B cell (primary cell): ENCODE measurements around the gene PTCHD4. TPM values are rescaled to one million over a fixed set of nuclear protein-coding genes. Genes with fewer than 3 reads are reported as not detected.

ENCODE experiments used
- ATAC-seq: fragments of 200-7000 bp; cut with Tn5 transposase; one replicate; pipeline ENCODE4 v1.10.0; 2021; ENCODE audit warnings: low read depth, mild to moderate bottlenecking, moderate number of reproducible peaks, moderate library complexity
- CTCF ChIA-PET: fragments of 350-600 bp; sonication (Branson Sonifier 250); formaldehyde crosslinking; loops from one replicate; lab custom pipeline; 2021; ENCODE audit warnings: antibody characterized with exemption, inconsistent platforms; lab: Charles Lee
- POLR2A ChIA-PET: fragments of 350-600 bp; sonication (Branson Sonifier 250); formaldehyde crosslinking; loops from one replicate; lab custom pipeline; 2021; ENCODE audit warnings: antibody characterized with exemption; lab: Charles Lee
- DNase-seq: peaks from one replicate; pipeline ENCODE4 v3.0.0; 2013
- H2AFZ ChIP-seq: 2 replicates; pipeline ENCODE4 v1.6.1; 2012; ENCODE audit warnings: mild to moderate bottlenecking, low read depth, low read length; ENCODE audit not compliant: insufficient read depth, poor library complexity, severe bottlenecking
- H3K27ac ChIP-seq, 2 donors: 1 replicate in 1 of 2; 2 replicates in 1 of 2; pipeline ENCODE4 v1.5.1; 2012 to 2013; ENCODE audit warnings: low read length in 2 of 2, mild to moderate bottlenecking in 2 of 2, moderate library complexity in 1 of 2
- H3K27me3 ChIP-seq, 4 experiments: fragments of 200-600 bp in 1 of 4; sonication (generic) in 1 of 4; replicated peaks in 1 of 4; 1 replicate in 2 of 4; 2 replicates in 2 of 4; pipeline versions ENCODE4 v1.6.1 to v1.7.0; 2013 to 2016; ENCODE audit warnings: low read length in 3 of 4, mild to moderate bottlenecking in 2 of 4, mixed read lengths in 1 of 4, moderate library complexity in 1 of 4; ENCODE audit not compliant: insufficient read depth in 4 of 4, control insufficient read depth in 3 of 4; ENCODE audit errors: control extremely low read depth in 1 of 4
- H3K36me3 ChIP-seq, 2 experiments: replicated peaks in 1 of 2; 1 replicate in 1 of 2; 2 replicates in 1 of 2; pipeline versions ENCODE4 v1.6.1 to v1.7.1; 2013; ENCODE audit warnings: low read length in 1 of 2; ENCODE audit not compliant: insufficient read depth in 2 of 2, control insufficient read depth in 1 of 2; ENCODE audit errors: control extremely low read depth in 1 of 2, extremely low read depth in 1 of 2
- H3K4me1 ChIP-seq, 2 donors: fragments of 200-600 bp in 1 of 2; sonication (generic) in 1 of 2; 1 replicate in 1 of 2; 2 replicates in 1 of 2; pipeline versions ENCODE4 v1.5.1 to v1.6.1; 2013 to 2017; ENCODE audit warnings: low read length in 2 of 2; ENCODE audit not compliant: control insufficient read depth in 2 of 2, insufficient read depth in 2 of 2
- H3K4me2 ChIP-seq: replicated peaks from 2 replicates; pipeline ENCODE3; 2012; ENCODE audit warnings: mild to moderate bottlenecking, low read depth, low read length; ENCODE audit not compliant: poor library complexity, severe bottlenecking
- H3K4me3 ChIP-seq, 5 experiments: fragments of 200-600 bp in 1 of 5; sonication (generic) in 1 of 5; 1 replicate in 3 of 5; 2 replicates in 2 of 5; pipeline versions ENCODE4 v1.5.1 to v1.7.0; 2011 to 2016; ENCODE audit warnings: low read length in 4 of 5, mild to moderate bottlenecking in 4 of 5, low read depth in 2 of 5, control low read depth in 1 of 5, moderate library complexity in 1 of 5; ENCODE audit not compliant: insufficient read depth in 1 of 5; ENCODE audit errors: control extremely low read depth in 1 of 5, extremely low read depth in 1 of 5
- H3K79me2 ChIP-seq: fragments of 200-600 bp; sonication (generic); one replicate; pipeline ENCODE4 v1.6.0; 2016; ENCODE audit warnings: low read length; ENCODE audit not compliant: control insufficient read depth, insufficient read depth
- H3K9ac ChIP-seq: fragments of 200-600 bp; sonication (generic); 2 replicates; pipeline ENCODE4 v1.6.1; 2017; ENCODE audit warnings: mild to moderate bottlenecking, low read length, moderate library complexity
- H3K9me3 ChIP-seq, 3 donors: one replicate each; pipeline versions ENCODE4 v1.6.1 to v1.7.1; 2013; ENCODE audit warnings: low read length in 2 of 3; ENCODE audit not compliant: control insufficient read depth in 2 of 3, insufficient read depth in 1 of 3; ENCODE audit errors: control extremely low read depth in 1 of 3
- H4K20me1 ChIP-seq: 2 replicates; pipeline ENCODE4 v1.6.0; 2012; ENCODE audit warnings: mild to moderate bottlenecking, low read length; ENCODE audit not compliant: insufficient read depth, control insufficient read depth, poor library complexity, severe bottlenecking
- H3K27ac Mint-ChIP-seq: one replicate; pipeline ENCODE4 v1.8.0; 2021; ENCODE audit warnings: mixed read lengths
- H3K27me3 Mint-ChIP-seq: one replicate; pipeline ENCODE4 v1.8.0; 2021; ENCODE audit warnings: mixed read lengths
- H3K4me1 Mint-ChIP-seq: one replicate; pipeline ENCODE4 v1.8.0; 2021; ENCODE audit warnings: mixed read lengths
- H3K4me3 Mint-ChIP-seq: one replicate; pipeline ENCODE4 v1.8.0; 2021; ENCODE audit warnings: mixed read lengths
- H3K9me3 Mint-ChIP-seq: one replicate; pipeline ENCODE4 v1.8.0; 2022; ENCODE audit warnings: mixed read lengths; ENCODE audit not compliant: insufficient read depth
- EZH2 ChIP-seq: IDR thresholded peaks from 2 replicates; pipeline ENCODE4 v1.6.1; 2012; ENCODE audit warnings: borderline replicate concordance, low read depth, mild to moderate bottlenecking, moderate library complexity, low read length; ENCODE audit not compliant: insufficient read depth, poor library complexity, severe bottlenecking
- WGBS: methylation state at CpG from one replicate; pipeline ENCODE4 v1.1.5; 2013; ENCODE audit warnings: missing lambda C conversion rate; ENCODE audit not compliant: insufficient coverage; 5-methylcytosine and 5-hydroxymethylcytosine counted together
- intact Hi-C: fragments of 100-400 bp; cut with micrococcal nuclease; formaldehyde crosslinking; loops from one replicate; pipeline ENCODE4 v1.10.0; 2022
- polyA plus RNA-seq: library from polyadenylated mRNA; depleted of rRNA; stranded (reverse); fragments of >200 nt; gene quantifications from 2 replicates; pipeline ENCODE4 v1.2.3, GENCODE V29; 2012
- total RNA-seq, 2 donors: library from RNA; stranded (reverse); fragments of 120-200 nt in 1 of 2; gene quantifications; 1 replicate in 1 of 2; 2 replicates in 1 of 2; pipeline versions ENCODE4 v1.2.3 to v1.2.4, GENCODE V29; 2013 to 2022
- TF ChIP-seq, protein P1 (sequence below): fragments of 200-600 bp; IDR thresholded peaks from one replicate; pipeline ENCODE4 v1.8.0; 2022; ENCODE audit warnings: antibody characterized with exemption, mild to moderate bottlenecking

Gene PTCHD4
- total and polyA plus RNA-seq, 2 donors (not counting 1 experiment from before 2014, with no cell fraction given), result not detected

DNA sequence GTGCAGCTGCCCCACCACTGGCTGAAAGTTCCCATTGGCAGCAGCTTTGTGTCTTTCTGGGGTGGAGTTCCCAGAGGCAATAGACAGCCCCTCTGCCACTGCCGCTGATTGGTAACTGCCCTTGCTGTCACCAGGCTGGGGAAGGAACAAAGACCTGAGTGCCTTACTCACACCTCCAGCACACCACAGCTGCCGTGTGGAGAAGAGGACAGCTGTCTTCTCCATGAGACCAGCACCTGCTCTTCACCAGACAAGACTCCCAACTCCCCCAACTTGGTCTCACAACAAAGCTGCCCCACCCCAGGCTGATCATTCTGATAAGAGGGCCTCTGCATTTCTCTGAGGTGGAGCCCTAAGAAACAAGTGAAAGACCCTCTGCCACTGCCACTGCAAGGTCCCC lies 39.7 kb upstream of the PTCHD4 start:
- H3K4me3 ChIP-seq, result no peak overlapping the region
- no peak overlapping the region for H2AFZ ChIP-seq
- Mint-ChIP-seq H3K27ac (no peak overlapping the region), H3K9me3 (peaks cover 19% of the 10 kb centered on the region), H3K27me3 (no peaks in the 10 kb centered on the region), H3K4me3 (no peak overlapping the region), H3K4me1 (no peaks in the 10 kb centered on the region)
- no peak for ATAC-seq
- no peaks in the 10 kb centered on the region for H4K20me1 ChIP-seq
- WGBS, result 95% methylated on average over 2 of the region's 2 CpGs
- H3K27me3 ChIP-seq, result no peaks in the 10 kb centered on the region
- no peak overlapping the region for H3K4me2 ChIP-seq
- no peak overlapping the region for H3K9ac ChIP-seq
- no peak overlapping the region for H3K27ac ChIP-seq
- TF ChIP-seq, protein P1, sequence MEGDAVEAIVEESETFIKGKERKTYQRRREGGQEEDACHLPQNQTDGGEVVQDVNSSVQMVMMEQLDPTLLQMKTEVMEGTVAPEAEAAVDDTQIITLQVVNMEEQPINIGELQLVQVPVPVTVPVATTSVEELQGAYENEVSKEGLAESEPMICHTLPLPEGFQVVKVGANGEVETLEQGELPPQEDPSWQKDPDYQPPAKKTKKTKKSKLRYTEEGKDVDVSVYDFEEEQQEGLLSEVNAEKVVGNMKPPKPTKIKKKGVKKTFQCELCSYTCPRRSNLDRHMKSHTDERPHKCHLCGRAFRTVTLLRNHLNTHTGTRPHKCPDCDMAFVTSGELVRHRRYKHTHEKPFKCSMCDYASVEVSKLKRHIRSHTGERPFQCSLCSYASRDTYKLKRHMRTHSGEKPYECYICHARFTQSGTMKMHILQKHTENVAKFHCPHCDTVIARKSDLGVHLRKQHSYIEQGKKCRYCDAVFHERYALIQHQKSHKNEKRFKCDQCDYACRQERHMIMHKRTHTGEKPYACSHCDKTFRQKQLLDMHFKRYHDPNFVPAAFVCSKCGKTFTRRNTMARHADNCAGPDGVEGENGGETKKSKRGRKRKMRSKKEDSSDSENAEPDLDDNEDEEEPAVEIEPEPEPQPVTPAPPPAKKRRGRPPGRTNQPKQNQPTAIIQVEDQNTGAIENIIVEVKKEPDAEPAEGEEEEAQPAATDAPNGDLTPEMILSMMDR, result no peak
- TF ChIP-seq EZH2, result no peak
- no peaks in the 10 kb centered on the region for H3K4me1 ChIP-seq
- intact Hi-C loops, result no loop called here
- H3K9me3 ChIP-seq, result peaks cover 0 to 6% (median 4%) of the 10 kb centered on the region in 3 donors
- no peaks in the 10 kb centered on the region for H3K79me2 ChIP-seq
- ChIA-PET CTCF (no interaction called here), POLR2A (no interaction called here)
- H3K36me3 ChIP-seq, result no peaks in the 10 kb centered on the region
- no peak for DNase-seq

DNA sequence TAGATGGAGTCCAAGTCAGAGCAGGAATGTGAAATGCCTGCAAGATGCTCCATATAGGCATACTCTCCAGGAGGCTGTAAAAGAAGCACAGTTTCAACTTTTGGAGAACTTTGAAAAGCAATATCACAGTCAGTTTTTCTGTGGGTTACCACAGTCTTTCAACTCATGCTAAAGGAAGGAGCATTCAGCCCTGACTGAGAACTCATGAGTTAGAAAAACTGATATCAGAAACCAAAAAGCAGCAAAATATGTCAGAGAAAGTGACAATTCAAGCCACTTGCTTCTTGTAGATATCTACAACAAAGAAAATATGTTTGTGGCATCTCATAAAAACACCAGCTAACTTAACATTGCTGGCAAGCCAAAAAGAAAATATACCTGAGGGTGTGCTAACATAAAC lies 36.1 kb upstream of the PTCHD4 start:
- ChIA-PET CTCF (no interaction called here), POLR2A (no interaction called here)
- intact Hi-C loops, result no loop called here
- Mint-ChIP-seq H3K4me3 (no peak overlapping the region), H3K27me3 (no peaks in the 10 kb centered on the region), H3K9me3 (peaks cover 7% of the 10 kb centered on the region), H3K27ac (no peak overlapping the region), H3K4me1 (no peaks in the 10 kb centered on the region)
- H3K9me3 ChIP-seq, result peaks cover 0 to 6% (median 0%) of the 10 kb centered on the region in 3 donors
- TF ChIP-seq, protein P1, result no peak
- no peak for TF ChIP-seq EZH2
- H2AFZ ChIP-seq, result no peak overlapping the region
- no peaks in the 10 kb centered on the region for H3K27me3 ChIP-seq
- no peak overlapping the region for H3K9ac ChIP-seq
- no peaks in the 10 kb centered on the region for H4K20me1 ChIP-seq
- no peaks in the 10 kb centered on the region for H3K4me1 ChIP-seq
- no peaks in the 10 kb centered on the region for H3K79me2 ChIP-seq
- no peak for DNase-seq
- H3K36me3 ChIP-seq, result no peaks in the 10 kb centered on the region
- no peak overlapping the region for H3K27ac ChIP-seq
- no peak overlapping the region for H3K4me3 ChIP-seq
- no peak overlapping the region for H3K4me2 ChIP-seq
- no peak for ATAC-seq
